ENCODE measurements around the gene SIGLEC1. TPM values are rescaled to one million over a fixed set of nuclear protein-coding genes. Genes with fewer than 3 reads are reported as not detected.

The SIGLEC1 gene
- total RNA-seq, 4 donors from 2014 or later, result 0.61 to 3.0 (median 2.6) TPM

- H3K27ac ChIP-seq, result peak overlapping the region; percentile 10 to 67 (median 62)
- no peak for ATAC-seq
- TF ChIP-seq POLR2A (IDR thresholded peaks at IDR 0.05), result no peak
- TF ChIP-seq CTCF (IDR thresholded peaks at IDR 0.05 in 4 of 5, conservative IDR thresholded peaks at IDR 0.05 in 1 of 5), result no peak
- H3K4me1 ChIP-seq, result no peaks in the 10 kb centered on the region
- H3K4me3 ChIP-seq, result no peak overlapping the region
- DNase-seq, result no peak
- intact Hi-C loops (cut with DNase I; ENCODE audit: low total_unique reads), result no loop called here
- no peaks in the 10 kb centered on the region for H3K36me3 ChIP-seq
- in situ Hi-C loops (cut with MboI; ENCODE audit: low sequenced_read_pairs in 4 of 4), result no loop called here
- H3K9me3 ChIP-seq, result no peaks in the 10 kb centered on the region
- peaks cover 0 to 9% (median 0%) of the 10 kb centered on the region in 3 donors for H3K27me3 ChIP-seq
Observed at GRCh38 chr20:3739926-3740451, 27.6 kb upstream of the SIGLEC1 start.

- in situ Hi-C loops (cut with MboI; ENCODE audit: low sequenced_read_pairs in 4 of 4), result no loop called here
- Histone ChIP-seq H3K4me3 (no peak overlapping the region), H3K27me3 (peaks cover 0 to 2% (median 0%) of the 10 kb centered on the region in 3 donors), H3K9me3 (no peaks in the 10 kb centered on the region), H3K36me3 (no peaks in the 10 kb centered on the region), H3K27ac (peak overlapping the region; percentile 10 to 67 (median 62)), H3K4me1 (no peaks in the 10 kb centered on the region)
- DNase-seq (no peak), ATAC-seq (peak in 1 of 2 donors; percentile 55)
- TF ChIP-seq POLR2A (IDR thresholded peaks at IDR 0.05) (no peak), CTCF (IDR thresholded peaks at IDR 0.05 in 4 of 5, conservative IDR thresholded peaks at IDR 0.05 in 1 of 5) (no peak)
- intact Hi-C loops (cut with DNase I; ENCODE audit: low total_unique reads), result no loop called here
Observed at GRCh38 chr20:3739054-3739925, 26.9 kb upstream of the SIGLEC1 start.

DNA sequence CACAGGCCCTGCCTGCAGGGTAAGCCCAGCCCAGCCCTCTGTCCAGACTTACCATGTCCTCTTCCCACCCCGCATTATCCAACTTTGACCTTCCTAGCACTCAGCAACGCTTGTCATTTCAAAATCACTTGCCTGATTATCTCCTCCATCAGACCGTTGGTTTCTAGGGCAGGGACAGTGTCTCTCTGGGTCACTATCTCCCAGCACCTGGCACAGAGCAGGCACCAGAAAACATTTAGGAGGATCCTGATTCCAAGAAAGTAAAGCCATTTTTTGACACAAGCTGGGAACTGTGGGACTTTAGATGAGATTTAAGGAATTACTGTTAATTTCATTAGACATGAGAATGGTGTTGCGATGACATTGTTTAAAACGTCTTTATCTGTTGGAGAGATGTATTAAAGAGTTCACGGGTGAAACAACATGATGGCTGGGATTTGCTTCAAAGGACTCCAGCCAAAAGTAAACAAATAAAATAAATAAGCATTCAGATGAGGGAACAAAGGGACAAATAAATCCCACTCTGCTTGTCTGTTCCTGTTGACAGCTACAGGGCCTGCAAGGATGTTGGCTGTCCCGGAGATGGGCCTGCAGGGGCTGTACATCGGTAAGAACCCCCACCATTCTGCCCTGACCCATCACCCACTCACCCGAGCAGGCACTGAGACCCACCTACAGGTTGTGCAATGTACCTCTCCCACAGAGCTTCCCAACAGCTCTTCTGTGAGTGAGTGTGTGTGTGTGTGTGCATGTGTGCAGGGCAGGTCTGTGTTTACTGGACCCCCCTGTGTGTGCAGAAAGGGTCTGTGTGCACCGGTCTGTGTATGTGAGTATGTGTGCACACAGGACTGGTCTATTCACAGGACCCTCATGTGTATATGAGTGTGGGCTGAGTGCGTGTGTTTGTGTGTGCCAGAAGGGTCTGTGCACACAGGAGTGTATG is 26.0 kb upstream of the SIGLEC1 start:
- ATAC-seq (no peak), DNase-seq (no peak)
- intact Hi-C loops (cut with DNase I; ENCODE audit: low total_unique reads) (no loop called here), in situ Hi-C loops (cut with MboI; ENCODE audit: low sequenced_read_pairs in 4 of 4) (no loop called here)
- Histone ChIP-seq H3K4me1 (no peaks in the 10 kb centered on the region), H3K36me3 (no peaks in the 10 kb centered on the region), H3K4me3 (no peak overlapping the region), H3K27ac (no peak overlapping the region), H3K9me3 (no peaks in the 10 kb centered on the region), H3K27me3 (no peaks in the 10 kb centered on the region)
- TF ChIP-seq CTCF (IDR thresholded peaks at IDR 0.05 in 4 of 5, conservative IDR thresholded peaks at IDR 0.05 in 1 of 5), result no peak
- no peak for TF ChIP-seq POLR2A (IDR thresholded peaks at IDR 0.05)

DNA sequence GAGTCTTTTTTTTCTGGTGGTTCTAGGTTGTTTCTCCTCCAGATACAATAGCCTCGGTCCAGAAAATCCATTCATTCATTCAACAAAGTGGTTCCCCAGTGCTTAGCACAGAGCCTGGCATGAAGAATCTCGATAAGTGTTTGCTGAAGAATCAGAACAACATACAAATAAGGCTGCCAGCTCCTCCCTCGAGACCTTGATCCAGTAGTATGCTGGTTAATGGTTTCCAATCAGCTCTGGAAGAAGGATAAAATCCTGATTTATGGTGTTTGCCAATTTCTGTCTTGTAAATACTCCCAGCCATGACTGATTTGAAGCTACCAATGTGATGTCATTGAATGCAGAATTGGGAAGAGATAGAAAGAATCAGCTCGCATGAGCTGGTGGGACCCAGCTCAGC is 23.4 kb upstream of the SIGLEC1 start:
- no peaks in the 10 kb centered on the region for H3K4me1 ChIP-seq
- no peak for DNase-seq
- no peak overlapping the region for H3K27ac ChIP-seq
- H3K4me3 ChIP-seq, result no peak overlapping the region
- intact Hi-C loops (cut with DNase I; ENCODE audit: low total_unique reads) (no loop called here), in situ Hi-C loops (cut with MboI; ENCODE audit: low sequenced_read_pairs in 4 of 4) (no loop called here)
- TF ChIP-seq CTCF (IDR thresholded peaks at IDR 0.05 in 4 of 5, conservative IDR thresholded peaks at IDR 0.05 in 1 of 5), result no peak
- no peak for TF ChIP-seq POLR2A (IDR thresholded peaks at IDR 0.05)
- peaks cover 0 to 5% (median 4%) of the 10 kb centered on the region in 3 donors for H3K27me3 ChIP-seq
- no peak for ATAC-seq
- no peaks in the 10 kb centered on the region for H3K36me3 ChIP-seq
- H3K9me3 ChIP-seq, result no peaks in the 10 kb centered on the region
